GM12878 (cell line): Measurements from ENCODE around the gene SERPINB3. TPM values are rescaled to one million over a fixed set of nuclear protein-coding genes. Genes with fewer than 3 reads are reported as not detected.

ENCODE experiments used
- ATAC-seq: fragments of 200-7000 bp; cut with Tn5 transposase; 3 replicates; pipeline ENCODE4 v1.9.1; 2020; ENCODE audit warnings: mild to moderate bottlenecking, moderate library complexity
- BruUV-seq: library from RNA; stranded (reverse); fragments of 400-500 nt; replicated peaks from 2 replicates; lab custom pipeline; 2021; lab: Mats Ljungman, UMichigan
- CTCF ChIA-PET: fragments of 300-600 bp; sonication (Branson Sonifier 250); formaldehyde crosslinking; extraction: SDS; loops from one replicate; lab custom pipeline; 2021; ENCODE audit warnings: inconsistent platforms; lab: Yijun Ruan, JAX
- POLR2A ChIA-PET: fragments of 350-600 bp; formaldehyde crosslinking; extraction: SDS; loops from one replicate; lab custom pipeline; 2021; ENCODE audit warnings: inconsistent platforms; lab: Charles Lee
- RAD21 ChIA-PET: fragments of 300-600 bp; sonication (Branson Sonifier 250); formaldehyde crosslinking; loops from one replicate; lab custom pipeline; 2023; ENCODE audit warnings: antibody characterized with exemption; ENCODE audit not compliant: unreplicated experiment; lab: Charles Lee
- SMC1A ChIA-PET: fragments of 300-600 bp; sonication (Branson Sonifier 250); formaldehyde crosslinking; loops from one replicate; lab custom pipeline; 2023; ENCODE audit not compliant: unreplicated experiment, uncharacterized antibody; lab: Charles Lee
- DNase-seq: peaks from one replicate; pipeline ENCODE4 v3.0.0-alpha.2; 2011; ENCODE audit warnings: low read depth, low spot score
- FAIRE-seq: peaks from 3 replicates; lab custom pipeline; 2011; peaks lifted over from hg19 to GRCh38; lab: Jason Lieb, UNC
- H2AFZ ChIP-seq: 2 replicates; pipeline ENCODE4 v1.6.0; 2011; ENCODE audit warnings: low read depth, low read length, control low read depth; ENCODE audit not compliant: control insufficient read depth
- H3K27ac ChIP-seq: 2 replicates; pipeline ENCODE4 v1.5.1; 2011; ENCODE audit warnings: control low read depth; ENCODE audit not compliant: control insufficient read depth, insufficient read depth
- H3K27me3 ChIP-seq, 2 experiments: replicated peaks in 1 of 2; 2 replicates each; pipeline versions ENCODE4 v1.6.0 to v1.6.1; 2011; ENCODE audit warnings: low read length in 1 of 2; ENCODE audit not compliant: control insufficient read depth in 2 of 2, insufficient read depth in 2 of 2
- H3K36me3 ChIP-seq, 2 experiments: 2 replicates each; pipeline ENCODE4 v1.5.1; 2011; ENCODE audit warnings: low read length in 1 of 2; ENCODE audit not compliant: control insufficient read depth in 2 of 2, insufficient read depth in 2 of 2
- H3K4me1 ChIP-seq: 2 replicates; pipeline ENCODE4 v1.6.1; 2011; ENCODE audit warnings: mild to moderate bottlenecking, low read length, moderate library complexity, mixed read lengths; ENCODE audit not compliant: control insufficient read depth, insufficient read depth
- H3K4me2 ChIP-seq: 2 replicates; pipeline ENCODE4 v1.6.0; 2011; ENCODE audit warnings: control low read depth; ENCODE audit not compliant: control insufficient read depth, insufficient read depth
- H3K4me3 ChIP-seq: fragments of 200-600 bp; sonication (generic); 2 replicates; pipeline ENCODE4 v1.5.1; 2016
- H3K79me2 ChIP-seq: 2 replicates; pipeline ENCODE4 v1.6.0; 2011; ENCODE audit warnings: low read length; ENCODE audit not compliant: control insufficient read depth, insufficient read depth
- H3K9ac ChIP-seq: 2 replicates; pipeline ENCODE4 v1.8.0; 2011; ENCODE audit warnings: low read length, control low read depth, mixed read lengths; ENCODE audit not compliant: control insufficient read depth, insufficient read depth
- H3K9me3 ChIP-seq: replicated peaks from 3 replicates; pipeline ENCODE4 v1.5.1; 2011; ENCODE audit warnings: mild to moderate bottlenecking, low read length; ENCODE audit not compliant: control insufficient read depth, insufficient read depth
- H4K20me1 ChIP-seq: 2 replicates; pipeline ENCODE4 v1.6.0; 2011; ENCODE audit not compliant: control insufficient read depth, insufficient read depth
- ASH2L ChIP-seq: fragments of 300-600, 200-600 bp; sonication (generic); IDR thresholded peaks from 2 replicates; pipeline ENCODE4 v1.6.1; 2017; ENCODE audit warnings: low read depth, mild to moderate bottlenecking, borderline replicate concordance
- BCL3 ChIP-seq: IDR thresholded peaks from 2 replicates; pipeline ENCODE4 v1.6.1; 2011; ENCODE audit warnings: borderline replicate concordance, low read depth, mild to moderate bottlenecking, moderate library complexity, low read length; ENCODE audit not compliant: insufficient read depth, poor library complexity, severe bottlenecking
- BMI1 ChIP-seq: fragments of 450-650 bp; IDR thresholded peaks from 2 replicates; pipeline ENCODE4 v1.6.1; 2016; ENCODE audit warnings: mild to moderate bottlenecking, moderate library complexity, borderline replicate concordance
- CBFB ChIP-seq: IDR thresholded peaks from 2 replicates; pipeline ENCODE4 v1.6.1; 2016; ENCODE audit warnings: antibody characterized with exemption, low read depth
- ESRRA ChIP-seq: IDR thresholded peaks from 2 replicates; pipeline ENCODE4 v1.6.1; 2012; ENCODE audit warnings: mild to moderate bottlenecking, low read length, improper control_type of control experiment
- FOXM1 ChIP-seq: IDR thresholded peaks from 2 replicates; pipeline ENCODE4 v1.6.1; 2012; ENCODE audit warnings: low read depth, mild to moderate bottlenecking, inconsistent platforms, low read length, moderate library complexity
- HDAC2 ChIP-seq: fragments of 200-600 bp; sonication (generic); IDR thresholded peaks from 2 replicates; pipeline ENCODE4 v1.6.1; 2017
- IKZF2 ChIP-seq, 2 experiments: fragments of 450-650 bp; IDR thresholded peaks; 2 replicates each; pipeline ENCODE4 v1.6.1; 2017; ENCODE audit warnings: mild to moderate bottlenecking in 2 of 2, moderate library complexity in 2 of 2
- IRF4 ChIP-seq: IDR thresholded peaks from 2 replicates; pipeline ENCODE4 v1.6.1; 2011; ENCODE audit warnings: low read depth, low read length
- KDM1A ChIP-seq: fragments of 200-600 bp; sonication (generic); IDR thresholded peaks from 2 replicates; pipeline ENCODE4 v1.6.1; 2016; ENCODE audit warnings: borderline replicate concordance
- MEF2A ChIP-seq: IDR thresholded peaks from 2 replicates; pipeline ENCODE4 v1.6.1; 2011; ENCODE audit warnings: low read depth, mild to moderate bottlenecking, low read length, moderate library complexity; ENCODE audit not compliant: insufficient read depth
- NR2C2 ChIP-seq: IDR thresholded peaks from 2 replicates; pipeline ENCODE4 v1.6.1; 2011; ENCODE audit warnings: borderline replicate concordance, low read depth; ENCODE audit not compliant: control insufficient read depth, insufficient read length
- PAX8 ChIP-seq: fragments of 450-650 bp; IDR thresholded peaks from 2 replicates; pipeline ENCODE4 v1.6.1; 2017; ENCODE audit warnings: mild to moderate bottlenecking, moderate library complexity
- POLR2A ChIP-seq: IDR thresholded peaks from 2 replicates; pipeline ENCODE4 v1.6.1; 2011; ENCODE audit warnings: low read depth, mild to moderate bottlenecking, low read length
- RAD21 ChIP-seq: IDR thresholded peaks from 2 replicates; pipeline ENCODE4 v1.6.1; 2011; ENCODE audit warnings: mild to moderate bottlenecking, low read depth, low read length, moderate library complexity; ENCODE audit not compliant: insufficient read depth
- RFX5 ChIP-seq: IDR thresholded peaks from 2 replicates; pipeline ENCODE4 v1.6.1; 2011; ENCODE audit warnings: low read depth, low read length, improper control_type of control experiment
- TCF3 ChIP-seq: IDR thresholded peaks from 2 replicates; pipeline ENCODE4 v1.6.1; 2012; ENCODE audit warnings: low read depth, mild to moderate bottlenecking, low read length, borderline replicate concordance; ENCODE audit not compliant: insufficient read depth
- YBX1 ChIP-seq: fragments of 450-650 bp; IDR thresholded peaks from 2 replicates; pipeline ENCODE4 v1.6.1; 2016; ENCODE audit warnings: antibody characterized with exemption
- ZZZ3 ChIP-seq: IDR thresholded peaks from 2 replicates; pipeline ENCODE4 v1.6.1; 2011; ENCODE audit warnings: low read depth; ENCODE audit not compliant: control insufficient read depth, insufficient read length
- WGBS: methylation state at CpG from one replicate; pipeline ENCODE4 v1.1.6; 2016; ENCODE audit warnings: low lambda C conversion rate; ENCODE audit not compliant: insufficient replicate concordance, insufficient coverage; ENCODE audit errors: missing lambda C conversion rate; 5-methylcytosine and 5-hydroxymethylcytosine counted together
- in situ Hi-C: fragments of 300-500 bp; cut with MboI; formaldehyde crosslinking; loops from 9 replicates; pipeline ENCODE4 v1.14.3; 2018; ENCODE audit warnings: mixed read lengths
- intact Hi-C: fragments of 100-400 bp; cut with micrococcal nuclease; formaldehyde crosslinking; loops from one replicate; pipeline ENCODE4 v1.14.2; 2022; ENCODE audit not compliant: unreplicated experiment
- polyA plus RNA-seq, 11 experiments: library from polyadenylated mRNA; depleted of rRNA in 4 of 11; unstranded in 6 of 11; stranded (reverse) in 5 of 11; fragments of >200 nt; fragmentation: Nextera tagmentation in 4 of 11; fragmentation: Illumina TruSeq in 1 of 11; extraction: Ambion mirVana in 4 of 11; extraction: Trizol in 1 of 11; gene quantifications; 1 replicate in 1 of 11; 2 replicates in 10 of 11; pipeline versions ENCODE4 v1.2.1 to v1.2.3, GENCODE V29; 2011 to 2016; ENCODE audit warnings: inconsistent platforms in 2 of 11, missing spikeins in 2 of 11, low read depth in 1 of 11
- total RNA-seq, 4 experiments: library from RNA; depleted of rRNA in 3 of 4; stranded (reverse); fragments of >200 nt in 3 of 4; fragmentation: Illumina TruSeq in 1 of 4; extraction: Trizol in 1 of 4; gene quantifications; 2 replicates each; pipeline versions ENCODE4 v1.2.1 to v1.2.3, GENCODE V29; 2013 to 2021

SERPINB3 gene
- total and polyA plus RNA-seq, 10 of the 15 experiments (the other 5 are each of a cell fraction or from before 2014, with no cell fraction given) = not detected

- ATAC-seq (no peak), DNase-seq (no peak), FAIRE-seq (no peak)
- no peaks in the 10 kb centered on the region for H3K4me1 ChIP-seq
- ChIA-PET SMC1A (no interaction called here), POLR2A (no interaction called here), CTCF (no interaction called here), RAD21 (no interaction called here)
- TF ChIP-seq BCL3 (no peak), NR2C2 (no peak), KDM1A (no peak), ZZZ3 (no peak), FOXM1 (no peak), IKZF2 (IDR thresholded peaks at IDR 0.05) (no peak)
- H3K27me3 ChIP-seq = no peaks in the 10 kb centered on the region; a peak in 1 of 4 replicates
- no peak within 1 kb of the TSS for H3K4me3 ChIP-seq
- in situ Hi-C loops = no loop called here
- H3K9me3 ChIP-seq = no peaks in the 10 kb centered on the region
- BruUV-seq = no TSS peak
- H4K20me1 ChIP-seq = no peaks in the 10 kb centered on the region
- H3K36me3 ChIP-seq = no peaks in the 10 kb centered on the region
- H2AFZ ChIP-seq = no peak within 1 kb of the TSS
- H3K4me2 ChIP-seq = no peak within 1 kb of the TSS
- WGBS = 24% methylated on average over 2 of the region's 2 CpGs
- intact Hi-C loops = no loop called here
- no peak within 1 kb of the TSS for H3K9ac ChIP-seq
- no peak within 1 kb of the TSS for H3K27ac ChIP-seq
- H3K79me2 ChIP-seq = no peaks in the 10 kb centered on the region
These were observed 41.0 kb upstream of the SERPINB3 start, which contains the start of gene SERPINB11 for GRCh38 chr18:63702660-63703059. TSS of gene SERPINB11 (plus strand) at chr18:63702960. CDS start at chr18:63710194, 7,234 bp downstream.

- BruUV-seq = no TSS peak
- in situ Hi-C loops = no loop called here
- Histone ChIP-seq H3K27me3 (no peaks in the 10 kb centered on the region; a peak in 1 of 4 replicates), H3K4me1 (no peaks in the 10 kb centered on the region), H3K4me2 (no peak overlapping the region), H3K36me3 (no peaks in the 10 kb centered on the region), H3K27ac (no peak overlapping the region), H4K20me1 (no peaks in the 10 kb centered on the region), H3K9ac (no peak overlapping the region), H2AFZ (no peak overlapping the region), H3K4me3 (no peak overlapping the region), H3K79me2 (no peaks in the 10 kb centered on the region), H3K9me3 (no peaks in the 10 kb centered on the region)
- FAIRE-seq (no peak), ATAC-seq (no peak), DNase-seq (no peak)
- ChIA-PET SMC1A (interaction anchor here (0.6 kb wide), 1 partner anchor 190 kb away, joined by 3 read pairs; no protein-coding TSS in a partner anchor), CTCF (no interaction called here), RAD21 (no interaction called here), POLR2A (no interaction called here)
- 15% methylated on average over 5 of the region's 5 CpGs for WGBS
- TF ChIP-seq BMI1 = no peak
- no peak for TF ChIP-seq IRF4
- no peak for TF ChIP-seq TCF3
- no peak for TF ChIP-seq PAX8
- no peak for TF ChIP-seq POLR2A
- no peak for TF ChIP-seq RAD21
- TF ChIP-seq ASH2L = no peak
- TF ChIP-seq HDAC2 = no peak
- TF ChIP-seq YBX1 = no peak
- no peak for TF ChIP-seq MEF2A
- no peak for TF ChIP-seq CBFB
- TF ChIP-seq RFX5 = no peak
- no peak for TF ChIP-seq ESRRA
- intact Hi-C loops = no loop called here
These were observed 40.3 kb upstream of the SERPINB3 start for GRCh38 chr18:63701952-63702351.
